Thymus (tissue), 11 donors: Measurements from ENCODE around the gene TOR4A. TPM values are rescaled to one million over a fixed set of nuclear protein-coding genes. Genes with fewer than 3 reads are reported as not detected.

Experiments
- DNase-seq, 9 donors: peaks; one replicate each; pipeline ENCODE4 v3.0.0-alpha.2; 2013; ENCODE audit warnings: low spot score in 9 of 9, low read depth in 6 of 9, missing footprints in 1 of 9
- H3K27ac ChIP-seq, 2 donors: one replicate each; pipeline ENCODE4 v1.5.1; 2013; ENCODE audit warnings: control low read depth in 1 of 2, low read depth in 1 of 2, low read length in 1 of 2, mild to moderate bottlenecking in 1 of 2, moderate library complexity in 1 of 2
- H3K27me3 ChIP-seq, 2 donors: one replicate each; pipeline ENCODE4 v1.5.1; 2013; ENCODE audit warnings: low read length in 1 of 2; ENCODE audit not compliant: control insufficient read depth in 2 of 2, insufficient read depth in 1 of 2
- H3K36me3 ChIP-seq, 2 donors: one replicate each; pipeline ENCODE4 v1.5.1; 2013; ENCODE audit warnings: low read length in 1 of 2, mild to moderate bottlenecking in 1 of 2, moderate library complexity in 1 of 2; ENCODE audit not compliant: control insufficient read depth in 2 of 2, insufficient read depth in 2 of 2
- H3K4me1 ChIP-seq, 2 donors: one replicate each; pipeline ENCODE4 v1.5.1; 2013; ENCODE audit warnings: low read length in 2 of 2; ENCODE audit not compliant: control insufficient read depth in 2 of 2, insufficient read depth in 2 of 2
- H3K4me3 ChIP-seq, 2 donors: one replicate each; pipeline ENCODE4 v1.5.1; 2013; ENCODE audit warnings: low read length in 2 of 2, control low read depth in 1 of 2, mild to moderate bottlenecking in 1 of 2
- H3K9me3 ChIP-seq, 2 donors: one replicate each; pipeline ENCODE4 v1.5.1; 2013; ENCODE audit warnings: low read length in 1 of 2, mild to moderate bottlenecking in 1 of 2; ENCODE audit not compliant: control insufficient read depth in 2 of 2, insufficient read depth in 1 of 2
- WGBS: extraction: QIAGEN DNeasy Blood & Tissue Kit; methylation state at CpG from one replicate; pipeline ENCODE4 v1.1.7; 2013; 5-methylcytosine and 5-hydroxymethylcytosine counted together
- polyA plus RNA-seq: library from polyadenylated mRNA; stranded (reverse); fragments of 200-250 nt; gene quantifications from one replicate; pipeline ENCODE4 v1.2.3, GENCODE V29; 2013
- total RNA-seq: library from RNA; stranded (reverse); fragments of 120-200 nt; gene quantifications from one replicate; pipeline ENCODE4 v1.2.4, GENCODE V29; 2013
- donor health status: healthy.

Gene TOR4A
- total and polyA plus RNA-seq, 2 donors, result 2.0 to 2.1 TPM

DNA sequence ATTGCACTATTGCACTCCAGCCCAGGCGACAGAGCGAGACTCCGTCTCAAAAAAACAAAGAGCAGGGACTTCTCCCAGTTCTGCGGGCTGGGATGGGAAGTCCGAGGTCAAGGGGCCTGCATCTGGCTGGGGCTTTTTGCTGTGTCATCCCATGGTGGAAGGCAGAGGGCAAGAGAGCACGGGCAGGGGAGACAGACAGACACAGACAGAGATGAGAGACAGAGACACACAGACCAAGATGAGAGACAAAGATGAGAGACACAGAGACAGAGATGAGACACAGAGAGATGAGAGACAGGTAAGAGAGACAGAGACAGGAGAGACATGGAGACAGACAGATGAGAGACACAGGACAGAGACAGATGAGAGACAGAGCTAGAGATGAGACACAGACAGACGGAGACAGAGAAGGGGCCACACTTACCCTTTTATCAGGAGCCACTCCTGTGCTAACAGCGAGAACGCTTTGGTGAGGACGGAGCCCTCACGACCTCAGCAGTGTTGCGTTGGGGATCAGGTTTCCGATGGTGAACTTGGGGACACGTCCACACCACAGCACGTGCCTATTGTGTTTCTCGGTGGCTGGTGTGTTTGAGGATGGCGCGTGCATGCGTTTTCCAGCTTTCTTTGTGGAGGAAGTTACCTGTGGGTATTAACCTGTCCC, 8.9 kb upstream of the TOR4A start:
- DNase-seq, result no peak
- Histone ChIP-seq H3K4me1 (peaks cover 17 to 22% of the 10 kb centered on the region in 2 donors), H3K27me3 (peaks cover 15 to 42% of the 10 kb centered on the region in 2 donors), H3K9me3 (no peaks in the 10 kb centered on the region), H3K36me3 (peaks cover 53 to 79% of the 10 kb centered on the region in 2 donors), H3K4me3 (no peak overlapping the region), H3K27ac (no peak overlapping the region)
- 88% methylated on average over 19 of the region's 19 CpGs for WGBS

DNA sequence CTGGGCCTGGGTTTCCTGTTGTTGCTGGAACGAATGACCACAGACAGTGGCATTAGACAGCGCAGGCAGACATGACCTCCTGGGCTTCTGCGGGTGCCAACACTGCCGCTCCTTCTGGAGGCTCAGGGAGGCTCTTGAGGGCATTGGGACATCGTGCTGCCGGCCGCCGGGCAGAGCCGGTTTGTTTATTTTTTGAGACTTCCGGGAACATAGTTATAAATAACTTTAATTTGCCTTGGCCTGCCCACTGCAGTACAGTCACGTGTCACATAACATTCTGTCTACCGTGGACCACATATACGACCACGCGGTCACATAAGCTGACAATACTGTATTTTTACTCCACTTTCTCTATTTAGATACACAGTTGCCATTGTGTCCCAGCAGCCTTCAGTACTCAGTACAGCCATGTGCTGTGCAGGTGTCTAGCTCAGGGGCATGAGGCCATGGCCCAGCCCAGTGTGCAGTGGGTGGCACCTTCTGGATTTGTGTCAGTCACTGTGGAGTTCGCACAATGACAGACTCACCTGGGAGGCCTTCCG, 8.2 kb upstream of the TOR4A start:
- Histone ChIP-seq H3K9me3 (no peaks in the 10 kb centered on the region), H3K27ac (no peak overlapping the region), H3K4me3 (no peak overlapping the region), H3K27me3 (peaks cover 15 to 48% of the 10 kb centered on the region in 2 donors), H3K4me1 (peaks cover 17 to 28% of the 10 kb centered on the region in 2 donors), H3K36me3 (peaks cover 50 to 77% of the 10 kb centered on the region in 2 donors)
- no peak for DNase-seq
- 95% methylated on average over 17 of the region's 17 CpGs for WGBS

DNA sequence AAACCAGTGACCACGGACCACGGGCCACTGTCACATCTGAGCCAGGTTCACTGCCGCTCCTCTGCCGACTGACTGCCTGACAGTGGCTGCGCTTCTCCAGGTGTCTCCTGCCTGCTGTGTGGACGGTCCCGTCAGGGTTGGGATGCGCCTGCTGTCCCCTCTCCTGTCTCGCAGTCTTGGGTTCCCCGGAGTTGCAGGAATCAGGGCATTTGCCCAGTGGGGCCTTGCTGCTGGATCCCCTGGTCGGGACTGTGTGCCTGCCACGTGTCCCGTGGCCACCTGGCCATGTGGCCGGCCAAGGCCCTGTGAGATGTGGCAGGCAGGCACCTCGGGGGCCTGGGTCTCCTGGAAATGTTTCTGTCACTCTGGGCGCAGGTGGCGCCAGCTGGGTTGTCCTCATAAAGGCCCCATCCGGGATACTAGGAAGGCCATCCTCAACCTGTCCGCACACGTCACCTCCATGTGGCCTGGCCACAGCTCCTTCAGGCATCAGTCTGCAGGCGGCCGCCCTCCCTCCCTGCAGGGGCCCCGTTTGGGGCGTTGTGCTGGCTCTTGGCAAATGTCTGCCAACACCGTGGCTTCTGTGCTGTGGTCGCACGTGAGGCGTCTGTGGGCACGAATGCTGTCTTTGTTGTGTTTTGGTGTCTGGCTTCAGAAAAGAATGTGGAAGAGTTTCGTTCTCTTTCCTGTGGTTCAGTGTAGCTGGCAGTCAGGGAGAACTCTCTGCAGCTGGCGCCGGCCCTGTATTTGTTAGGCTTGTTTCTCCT, 6.4 kb upstream of the TOR4A start:
- H3K4me3 ChIP-seq, result no peak overlapping the region
- peak in 7 of 9 donors; percentile 37 to 90 (median 73) for DNase-seq
- peaks cover 20 to 60% of the 10 kb centered on the region in 2 donors for H3K27me3 ChIP-seq
- H3K36me3 ChIP-seq, result peaks cover 41 to 62% of the 10 kb centered on the region in 2 donors
- H3K9me3 ChIP-seq, result no peaks in the 10 kb centered on the region
- H3K4me1 ChIP-seq, result peaks cover 17 to 28% of the 10 kb centered on the region in 2 donors
- WGBS, result 44% methylated on average over 32 of the region's 32 CpGs
- peak overlapping the region in 1 of 2 donors; percentile 25 for H3K27ac ChIP-seq

DNA sequence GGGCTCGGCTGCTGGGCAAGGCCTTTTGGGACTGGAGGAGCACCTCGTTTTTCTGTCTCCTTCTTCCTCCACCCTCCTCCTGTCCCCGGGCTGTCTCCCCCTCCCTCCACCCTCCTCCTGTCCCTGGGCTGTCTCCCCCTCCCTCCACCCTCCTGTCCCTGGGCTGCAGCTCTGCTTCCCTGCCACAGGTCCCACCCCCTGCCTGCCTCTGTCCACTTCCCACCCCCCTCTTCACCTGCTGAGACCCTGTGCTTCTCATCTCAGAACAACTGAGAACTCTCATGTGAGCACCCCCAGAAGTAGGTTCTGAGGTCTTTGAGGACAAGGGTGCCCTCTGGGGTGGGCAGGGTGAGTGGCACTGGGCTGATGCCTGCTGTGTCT, 5.8 kb upstream of the TOR4A start:
- peaks cover 17 to 32% of the 10 kb centered on the region in 2 donors for H3K4me1 ChIP-seq
- H3K27me3 ChIP-seq, result peaks cover 26 to 65% of the 10 kb centered on the region in 2 donors
- 4% methylated on average over 3 of the region's 3 CpGs for WGBS
- H3K27ac ChIP-seq, result peak overlapping the region in 1 of 2 donors; percentile 25
- H3K9me3 ChIP-seq, result no peaks in the 10 kb centered on the region
- peaks cover 35 to 57% of the 10 kb centered on the region in 2 donors for H3K36me3 ChIP-seq
- no peak overlapping the region for H3K4me3 ChIP-seq
- DNase-seq, result no peak

DNA sequence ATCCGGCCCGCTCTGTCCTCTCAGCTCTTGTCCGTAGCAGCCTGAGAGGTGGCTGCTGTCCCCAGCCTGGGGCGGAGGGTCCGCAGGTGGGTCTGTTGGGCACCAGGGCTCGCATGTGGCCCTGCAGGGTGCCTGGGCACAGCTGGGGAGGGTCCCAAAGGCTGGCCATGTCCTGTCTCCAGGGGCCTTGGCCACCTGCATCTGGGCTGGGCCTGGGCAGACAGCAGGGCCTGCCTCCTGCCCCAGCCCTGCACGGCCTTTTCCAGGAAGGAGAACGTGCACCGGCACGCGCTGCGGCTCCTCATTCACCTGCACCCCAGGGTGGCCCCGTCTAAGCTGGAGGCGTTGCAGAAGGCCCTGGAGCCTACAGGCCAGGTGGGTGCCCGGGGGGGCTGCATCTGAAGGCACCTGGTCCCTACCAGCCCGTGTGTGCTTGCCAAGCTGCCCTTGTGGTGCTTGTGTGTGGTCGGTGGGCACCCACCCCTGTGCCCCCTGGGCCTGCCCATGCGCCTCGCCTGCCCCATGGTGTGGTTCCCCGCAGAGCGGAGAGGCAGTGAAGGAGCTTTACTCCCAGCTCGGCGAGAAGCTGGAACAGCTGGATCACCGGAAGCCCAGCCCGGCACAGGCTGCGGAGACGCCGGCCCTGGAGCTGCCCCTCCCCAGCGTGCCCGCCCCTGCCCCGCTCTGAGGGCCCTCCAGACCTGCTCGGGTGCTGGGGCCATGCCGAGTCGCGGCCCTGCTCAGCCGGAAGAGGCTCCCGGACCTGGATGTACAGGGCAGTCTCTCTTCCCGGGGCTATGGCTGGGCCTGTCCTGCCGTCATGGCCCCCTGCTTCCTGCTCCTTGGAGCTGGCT, 5.1 kb upstream of the TOR4A start:
- H3K27me3 ChIP-seq, result peaks cover 32 to 71% of the 10 kb centered on the region in 2 donors
- H3K9me3 ChIP-seq, result peaks cover 0 to 6% of the 10 kb centered on the region in 2 donors
- H3K36me3 ChIP-seq, result peaks cover 30 to 50% of the 10 kb centered on the region in 2 donors
- DNase-seq, result no peak
- H3K27ac ChIP-seq, result no peak overlapping the region
- H3K4me1 ChIP-seq, result peaks cover 17 to 40% of the 10 kb centered on the region in 2 donors
- 93% methylated on average over 39 of the region's 39 CpGs for WGBS
- H3K4me3 ChIP-seq, result no peak overlapping the region

DNA sequence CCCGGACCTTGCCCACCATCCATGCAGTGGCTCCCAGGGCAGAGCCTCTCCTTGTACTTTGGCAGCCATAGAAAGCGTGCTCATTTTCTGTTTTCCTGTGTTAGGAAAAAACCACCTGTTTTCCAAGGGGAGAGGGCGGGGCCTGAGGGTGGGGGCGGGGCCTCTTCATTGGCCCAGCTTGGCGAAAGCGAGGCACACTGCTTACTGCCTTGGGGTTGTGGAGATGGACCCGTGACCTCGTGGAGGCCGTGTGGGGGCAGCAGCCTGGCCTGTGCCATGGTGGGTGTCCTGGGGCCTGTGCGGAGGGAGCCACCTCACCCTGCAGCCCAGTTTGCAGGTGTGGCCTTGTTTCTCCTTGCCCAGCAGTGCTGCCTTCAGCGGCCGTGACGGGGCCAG, 4.4 kb upstream of the TOR4A start:
- Histone ChIP-seq H3K9me3 (peaks cover 0 to 6% of the 10 kb centered on the region in 2 donors), H3K36me3 (peaks cover 30 to 45% of the 10 kb centered on the region in 2 donors), H3K4me3 (no peak overlapping the region), H3K27me3 (peaks cover 37 to 74% of the 10 kb centered on the region in 2 donors), H3K4me1 (peaks cover 17 to 46% of the 10 kb centered on the region in 2 donors), H3K27ac (no peak overlapping the region)
- WGBS, result 98% methylated on average over 13 of the region's 13 CpGs
- no peak for DNase-seq

DNA sequence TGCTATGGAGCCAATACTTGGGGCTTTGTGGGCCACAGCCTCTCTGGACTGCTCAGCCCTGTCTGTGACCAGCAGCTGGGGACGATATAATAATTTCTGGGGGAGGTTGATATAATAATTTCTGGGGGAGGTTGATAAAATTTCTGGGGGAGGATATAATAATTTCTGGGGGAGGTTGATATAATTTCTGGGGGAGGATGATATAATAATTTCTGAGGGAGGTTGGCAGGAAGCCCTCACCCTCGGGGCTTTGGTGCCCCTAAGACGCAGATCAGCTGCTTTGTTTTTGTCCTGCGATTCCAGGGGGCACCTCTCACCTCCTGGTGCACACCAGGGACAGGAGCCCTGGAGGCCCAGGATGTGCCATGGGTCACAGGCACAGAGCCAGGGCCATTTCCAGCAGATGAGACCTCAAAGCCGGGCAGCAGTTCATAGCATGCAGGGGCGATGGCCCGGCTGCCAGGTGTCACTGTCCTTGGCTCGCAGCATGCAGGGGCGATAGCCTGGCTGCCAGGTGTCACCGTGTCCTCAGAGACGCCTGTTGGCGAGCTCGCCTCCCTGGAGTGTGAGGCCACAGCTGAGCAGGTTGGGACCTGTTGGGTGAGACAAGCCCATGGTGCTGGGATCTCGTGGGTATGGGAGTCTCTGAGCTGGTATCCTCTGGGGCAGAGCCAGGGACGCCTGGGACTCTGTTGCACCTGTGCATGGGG, 3.8 kb upstream of the TOR4A start:
- Histone ChIP-seq H3K4me3 (no peak overlapping the region), H3K27ac (no peak overlapping the region), H3K27me3 (peaks cover 43 to 77% of the 10 kb centered on the region in 2 donors), H3K36me3 (peaks cover 26 to 38% of the 10 kb centered on the region in 2 donors), H3K4me1 (peaks cover 17 to 46% of the 10 kb centered on the region in 2 donors), H3K9me3 (peaks cover 3 to 7% of the 10 kb centered on the region in 2 donors)
- DNase-seq, result no peak
- 88% methylated on average over 15 of the region's 15 CpGs for WGBS

DNA sequence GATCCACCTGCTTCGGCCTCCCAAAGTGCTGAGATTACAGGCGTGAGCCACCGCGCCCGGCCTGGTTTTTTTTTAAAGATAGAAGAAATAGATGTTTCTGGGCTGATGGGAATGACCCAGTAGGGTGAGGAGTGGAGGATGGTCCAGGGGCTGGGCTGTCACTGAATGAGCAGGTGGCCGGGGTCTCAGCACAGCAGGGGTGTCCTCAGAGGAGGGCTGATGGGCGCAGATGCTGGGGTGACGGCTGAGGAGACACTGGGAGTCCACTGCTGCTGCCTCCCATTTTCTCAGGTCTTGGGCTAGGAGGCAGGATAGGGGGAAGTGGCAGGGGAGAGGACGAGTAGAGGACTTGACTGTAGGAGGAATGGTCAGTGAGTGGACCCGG, 2.3 kb upstream of the TOR4A start:
- no peak overlapping the region for H3K4me3 ChIP-seq
- peaks cover 21 to 25% of the 10 kb centered on the region in 2 donors for H3K36me3 ChIP-seq
- no peak overlapping the region for H3K27ac ChIP-seq
- H3K27me3 ChIP-seq, result peaks cover 42 to 81% of the 10 kb centered on the region in 2 donors
- peaks cover 7 to 11% of the 10 kb centered on the region in 2 donors for H3K9me3 ChIP-seq
- WGBS, result 93% methylated on average over 10 of the region's 10 CpGs
- DNase-seq, result no peak
- peaks cover 17 to 46% of the 10 kb centered on the region in 2 donors for H3K4me1 ChIP-seq
